BJ (cell line): Measurements from ENCODE around the gene FSD1. TPM values are rescaled to one million over a fixed set of nuclear protein-coding genes. Genes with fewer than 3 reads are reported as not detected.
"Not testable (repeated sequence)": the region's sequence is repeated elsewhere in the genome, so short reads cannot be mapped to it uniquely, and the experiment has no call there.

ENCODE experiments used
- CTCF ChIA-PET: fragments of 350-600 bp; formaldehyde crosslinking; extraction: SDS; loops from one replicate; lab custom pipeline; 2021; ENCODE audit warnings: antibody characterized with exemption, inconsistent platforms; lab: Yijun Ruan, JAX
- POLR2A ChIA-PET: fragments of 300-600 bp; sonication (Branson Sonifier 250); formaldehyde crosslinking; extraction: SDS; loops from one replicate; lab custom pipeline; 2021; ENCODE audit warnings: antibody characterized with exemption; lab: Charles Lee
- DNase-seq: peaks from one replicate; pipeline ENCODE4 v3.0.0-alpha.2; 2011; ENCODE audit warnings: low read depth
- H3K27me3 ChIP-seq: 2 replicates; pipeline ENCODE4 v1.6.0; 2011; ENCODE audit warnings: low read length; ENCODE audit not compliant: control insufficient read depth, insufficient read depth
- H3K36me3 ChIP-seq: 2 replicates; pipeline ENCODE4 v1.5.1; 2011; ENCODE audit warnings: low read length; ENCODE audit not compliant: control insufficient read depth, insufficient read depth
- H3K4me3 ChIP-seq: 2 replicates; pipeline ENCODE4 v1.5.1; 2011; ENCODE audit warnings: low read depth, mild to moderate bottlenecking, control low read depth, low read length
- polyA plus RNA-seq: library from polyadenylated mRNA; depleted of rRNA; stranded (reverse); fragments of >200 nt; gene quantifications from 2 replicates; pipeline ENCODE4 v1.2.3, GENCODE V29; 2011
- TF ChIP-seq, protein P1 (sequence below): IDR thresholded peaks from 2 replicates; pipeline ENCODE4 v1.5.1; 2011; ENCODE audit warnings: low read depth, mild to moderate bottlenecking, control low read depth, inconsistent platforms, low read length, moderate library complexity; ENCODE audit not compliant: insufficient read depth

FSD1 gene
- polyA plus RNA-seq, 1 experiment = 11.9 TPM

GRCh38 chr19:4268816-4269430 is 35.5 kb upstream of the FSD1 start:
- Histone ChIP-seq H3K36me3 (peaks cover 13% of the 10 kb centered on the region), H3K4me3 (no peak overlapping the region), H3K27me3 (no peaks in the 10 kb centered on the region)
- ChIA-PET CTCF (interaction anchor here (1.9 to 4.2 kb wide), 4 partner anchors 9 to 256 kb away, joined by 6 to 43 read pairs (median 30); no protein-coding TSS in a partner anchor), POLR2A (no interaction called here)
- DNase-seq = no peak
- TF ChIP-seq, protein P1, sequence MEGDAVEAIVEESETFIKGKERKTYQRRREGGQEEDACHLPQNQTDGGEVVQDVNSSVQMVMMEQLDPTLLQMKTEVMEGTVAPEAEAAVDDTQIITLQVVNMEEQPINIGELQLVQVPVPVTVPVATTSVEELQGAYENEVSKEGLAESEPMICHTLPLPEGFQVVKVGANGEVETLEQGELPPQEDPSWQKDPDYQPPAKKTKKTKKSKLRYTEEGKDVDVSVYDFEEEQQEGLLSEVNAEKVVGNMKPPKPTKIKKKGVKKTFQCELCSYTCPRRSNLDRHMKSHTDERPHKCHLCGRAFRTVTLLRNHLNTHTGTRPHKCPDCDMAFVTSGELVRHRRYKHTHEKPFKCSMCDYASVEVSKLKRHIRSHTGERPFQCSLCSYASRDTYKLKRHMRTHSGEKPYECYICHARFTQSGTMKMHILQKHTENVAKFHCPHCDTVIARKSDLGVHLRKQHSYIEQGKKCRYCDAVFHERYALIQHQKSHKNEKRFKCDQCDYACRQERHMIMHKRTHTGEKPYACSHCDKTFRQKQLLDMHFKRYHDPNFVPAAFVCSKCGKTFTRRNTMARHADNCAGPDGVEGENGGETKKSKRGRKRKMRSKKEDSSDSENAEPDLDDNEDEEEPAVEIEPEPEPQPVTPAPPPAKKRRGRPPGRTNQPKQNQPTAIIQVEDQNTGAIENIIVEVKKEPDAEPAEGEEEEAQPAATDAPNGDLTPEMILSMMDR = no peak

DNA sequence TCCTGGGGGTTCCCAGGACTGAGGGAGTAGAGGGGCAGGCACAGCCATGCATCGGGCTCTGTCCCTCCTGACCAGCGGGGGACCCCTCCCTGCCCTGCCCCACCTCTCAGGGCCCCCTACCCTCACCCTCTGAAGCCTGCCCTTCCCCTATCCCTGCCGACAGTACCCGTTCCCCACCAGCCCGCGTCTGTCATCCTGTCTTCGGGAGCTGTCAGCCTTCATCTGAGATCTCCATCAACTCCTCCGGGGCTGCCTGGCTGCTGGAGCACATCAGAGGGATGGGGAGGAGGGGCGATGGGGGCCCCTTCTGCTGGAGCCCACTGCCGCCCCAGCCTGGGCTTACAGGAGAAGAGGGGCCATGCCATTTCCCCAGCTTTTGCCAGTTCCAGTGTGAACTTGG is 31.5 kb upstream of the FSD1 start:
- POLR2A ChIA-PET = no interaction called here
- H3K4me3 ChIP-seq = no peak overlapping the region
- TF ChIP-seq, protein P1 = no peak
- CTCF ChIA-PET = interaction anchor here (2.6 kb wide), 1 partner anchor 79 kb away, joined by 8 read pairs; no protein-coding TSS in a partner anchor
- peaks cover 2% of the 10 kb centered on the region for H3K27me3 ChIP-seq
- no peak for DNase-seq
- H3K36me3 ChIP-seq = peaks cover 8% of the 10 kb centered on the region

DNA sequence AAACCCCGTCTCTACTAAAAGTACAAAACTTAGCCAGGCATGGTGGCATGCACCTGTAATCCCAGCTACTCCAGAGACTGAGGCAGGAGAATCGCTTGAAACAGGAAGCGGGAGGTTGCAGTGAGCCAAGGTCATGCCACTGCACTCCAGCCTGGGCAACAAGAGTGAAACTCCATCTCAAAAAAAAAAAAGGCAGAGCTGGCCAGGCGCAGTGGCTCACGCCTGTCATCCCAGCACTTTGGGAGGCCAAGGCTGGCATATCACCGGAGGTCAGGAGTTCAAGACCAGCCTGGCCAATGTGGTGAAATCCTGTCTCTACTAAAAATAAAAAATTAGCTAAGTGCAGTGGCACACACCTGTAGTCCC is 30.1 kb upstream of the FSD1 start:
- CTCF ChIA-PET = interaction anchor here (0.6 to 2.6 kb wide), 2 partner anchors 78 to 361 kb away, joined by 3 to 8 read pairs; no protein-coding TSS in a partner anchor
- H3K36me3 ChIP-seq, H3K27me3 ChIP-seq, POLR2A ChIA-PET, DNase-seq, H3K4me3 ChIP-seq: not testable (repeated sequence)

- Histone ChIP-seq H3K36me3 (no peaks in the 10 kb centered on the region), H3K4me3 (no peak overlapping the region), H3K27me3 (peaks cover 24% of the 10 kb centered on the region)
- POLR2A ChIA-PET = no interaction called here
- CTCF ChIA-PET = interaction anchor here (0.6 to 2.7 kb wide), 4 partner anchors 10 to 245 kb away, joined by 3 to 29 read pairs (median 3); no protein-coding TSS in a partner anchor
- DNase-seq = no peak
- TF ChIP-seq, protein P1 = no peak
Observed at GRCh38 chr19:4277191-4277696, 27.2 kb upstream of the FSD1 start.

GRCh38 chr19:4278010-4278409 is 26.4 kb upstream of the FSD1 start:
- Histone ChIP-seq H3K27me3 (peaks cover 24% of the 10 kb centered on the region), H3K36me3 (no peaks in the 10 kb centered on the region), H3K4me3 (no peak overlapping the region)
- TF ChIP-seq, protein P1 = no peak
- DNase-seq = no peak
- ChIA-PET CTCF (interaction anchor here (1.3 to 2.7 kb wide), 4 partner anchors 11 to 123 kb away, joined by 3 to 29 read pairs (median 4); no protein-coding TSS in a partner anchor), POLR2A (no interaction called here)
